NOMO-1 (cell line): ENCODE results near the gene TEKT4.
"Not testable (repeated sequence)": the region's sequence is repeated elsewhere in the genome, so short reads cannot be mapped to it uniquely, and the experiment has no call there.

Experiments
- DNase-seq, 2 experiments: peaks; one replicate each; lab custom pipeline; 2025; ENCODE audit not compliant: unreplicated experiment in 2 of 2; lab: John Stamatoyannopoulos, UW

TEKT4 gene

GRCh38 chr2:94875820-94876522 lies 4.7 kb downstream of the TEKT4 start:
- no peak for DNase-seq

DNA sequence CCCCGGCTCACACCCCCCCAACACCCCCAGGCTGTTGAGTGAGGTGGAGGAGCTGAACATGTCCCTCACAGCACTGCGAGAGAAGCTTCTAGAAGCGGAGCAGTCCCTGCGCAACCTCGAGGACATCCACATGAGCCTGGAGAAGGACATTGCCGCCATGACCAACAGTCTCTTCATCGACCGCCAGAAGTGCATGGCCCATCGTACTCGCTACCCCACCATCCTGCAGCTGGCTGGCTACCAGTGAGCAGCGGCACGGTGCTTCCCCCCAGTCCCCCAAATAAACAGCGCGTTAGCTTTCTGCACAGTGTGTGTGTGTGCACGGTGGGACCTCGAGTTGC lies 5.3 kb downstream of the TEKT4 start:
- DNase-seq, result no peak

GRCh38 chr2:94877129-94877528 lies 5.9 kb downstream of the TEKT4 start:
- DNase-seq, result no peak

DNA sequence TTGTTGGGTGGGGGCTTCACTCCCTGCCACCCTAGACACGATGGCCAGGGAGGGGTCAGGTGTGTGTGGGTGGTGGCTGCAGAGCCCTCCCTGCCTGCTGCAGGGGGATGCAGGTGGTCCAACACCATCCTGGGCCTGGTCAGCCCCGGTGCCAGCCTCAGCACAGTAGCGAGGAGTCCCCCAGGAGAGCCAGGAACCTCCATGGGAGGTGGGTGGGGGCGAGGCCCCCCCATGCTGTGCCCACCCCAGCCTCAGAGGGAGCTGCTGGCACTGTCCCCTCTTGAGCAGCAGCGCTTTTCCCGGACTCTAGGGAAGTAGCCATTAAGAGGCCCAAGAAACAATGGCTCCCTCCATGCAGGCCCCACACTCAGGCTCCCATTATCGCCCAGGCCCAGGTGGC lies 7.3 kb downstream of the TEKT4 start:
- DNase-seq, result not testable (repeated sequence)

DNA sequence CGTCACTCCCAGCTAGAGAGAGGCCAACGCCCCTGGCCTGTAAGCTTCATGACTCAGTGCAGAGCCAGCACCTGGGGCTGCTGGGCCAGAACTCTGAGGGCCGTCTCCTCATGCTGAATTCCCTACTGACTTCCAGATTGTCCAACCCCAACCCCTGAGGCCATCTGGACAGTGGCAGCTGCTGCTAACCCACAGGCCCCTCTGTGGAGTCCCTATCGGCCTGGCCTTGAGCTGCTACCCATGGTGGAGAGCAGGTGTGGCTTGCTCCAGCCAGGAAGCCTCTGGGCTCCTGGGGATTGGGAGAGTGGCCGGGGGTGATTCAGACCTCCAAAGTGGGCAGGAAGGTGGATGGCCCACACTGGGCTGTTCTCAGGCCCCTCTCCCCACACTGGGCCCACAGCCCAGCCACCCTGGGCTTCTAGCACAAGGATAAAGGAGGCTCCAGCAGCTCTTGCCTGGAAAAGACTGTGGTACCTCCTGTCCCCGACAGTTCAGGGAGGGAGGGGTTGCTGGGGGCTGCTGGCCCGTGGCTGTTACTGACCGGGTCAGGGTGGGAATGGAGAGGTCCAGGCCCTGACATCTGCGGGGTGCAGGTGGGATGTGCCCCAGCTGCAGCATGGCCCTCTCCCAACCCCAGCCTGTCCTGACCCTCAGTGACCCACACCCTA lies 8.2 kb downstream of the TEKT4 start:
- DNase-seq, result no peak

DNA sequence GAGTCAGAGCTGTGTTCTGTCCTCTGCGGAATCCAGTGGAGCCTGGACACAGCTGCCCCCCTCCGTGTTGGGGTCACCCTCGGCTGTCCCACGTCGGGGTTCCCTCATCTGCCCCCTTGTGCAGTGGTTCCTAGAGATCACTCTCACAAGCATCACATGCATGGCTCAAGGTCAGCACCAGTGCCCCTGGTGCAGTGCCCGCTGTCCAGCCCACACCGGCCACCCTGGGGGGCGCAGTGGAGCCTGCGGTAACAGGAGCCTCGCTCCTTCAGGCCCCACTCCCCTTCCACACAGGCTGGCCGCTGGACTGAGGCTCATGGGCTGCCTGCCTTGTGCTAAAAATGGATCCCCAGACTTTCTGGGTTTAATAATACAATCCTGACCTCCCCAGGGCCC lies 8.8 kb downstream of the TEKT4 start:
- no peak for DNase-seq

DNA sequence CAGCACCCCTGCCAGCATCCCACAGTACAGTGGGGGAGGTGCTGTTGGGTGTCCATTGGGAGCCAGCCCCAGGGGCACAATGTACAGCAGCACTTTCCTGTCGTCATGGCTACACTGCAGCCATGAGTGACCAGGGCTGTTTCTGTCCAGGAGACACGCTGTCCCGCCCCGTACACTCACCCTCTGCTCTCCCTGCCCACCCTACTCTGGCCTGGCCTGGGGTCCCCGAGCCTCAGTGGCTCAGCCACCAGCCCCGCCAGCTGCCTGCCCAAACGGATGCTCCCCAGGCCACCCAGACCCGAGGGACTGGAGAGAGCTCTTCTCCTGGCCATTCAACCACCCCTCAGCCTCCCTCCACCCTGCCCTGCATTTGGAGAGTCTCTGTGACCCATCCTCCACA lies 9.3 kb downstream of the TEKT4 start:
- DNase-seq, result no peak

DNA sequence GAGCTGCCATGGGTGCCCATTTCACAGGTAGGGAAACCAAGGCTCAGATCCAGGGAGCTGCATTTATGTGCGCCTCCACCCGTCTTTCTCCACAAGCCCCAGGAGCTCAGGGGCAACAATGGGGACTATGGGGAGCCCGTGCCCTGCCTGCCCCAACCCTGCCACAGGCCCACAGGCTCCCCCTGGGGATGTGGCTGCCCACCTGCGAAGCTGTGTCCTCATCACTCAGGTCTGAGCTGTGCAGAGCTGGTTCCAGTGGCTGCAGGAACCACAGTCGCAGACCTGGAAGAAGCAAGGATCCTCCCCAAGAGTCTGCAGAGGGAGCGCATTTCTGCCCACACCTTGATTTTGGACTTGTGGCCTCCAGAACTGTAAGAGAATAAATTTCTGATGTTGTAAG lies 9.8 kb downstream of the TEKT4 start:
- DNase-seq, result no peak

GRCh38 chr2:94890234-94890633 lies 19.0 kb downstream of the TEKT4 start:
- no peak for DNase-seq

DNA sequence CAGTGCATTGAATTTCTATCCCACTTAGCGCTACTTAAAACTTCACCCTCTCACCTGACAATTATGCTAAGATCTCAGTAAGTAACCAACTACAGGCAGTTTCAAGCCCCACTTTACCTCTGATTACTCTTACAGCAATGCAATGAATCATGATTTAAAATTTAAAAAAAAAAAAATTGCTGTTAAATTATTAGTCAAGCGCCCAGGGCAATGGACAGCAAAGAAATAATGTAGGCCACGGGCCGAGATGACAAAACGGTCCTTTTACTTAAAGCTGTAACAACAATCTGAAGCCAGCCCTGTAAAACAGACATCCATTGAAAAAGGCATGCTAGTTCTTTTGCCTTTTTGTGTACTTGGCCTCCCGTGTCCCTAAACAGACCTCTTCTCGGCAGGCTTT lies 24.0 kb downstream of the TEKT4 start:
- DNase-seq, result not testable (repeated sequence)

DNA sequence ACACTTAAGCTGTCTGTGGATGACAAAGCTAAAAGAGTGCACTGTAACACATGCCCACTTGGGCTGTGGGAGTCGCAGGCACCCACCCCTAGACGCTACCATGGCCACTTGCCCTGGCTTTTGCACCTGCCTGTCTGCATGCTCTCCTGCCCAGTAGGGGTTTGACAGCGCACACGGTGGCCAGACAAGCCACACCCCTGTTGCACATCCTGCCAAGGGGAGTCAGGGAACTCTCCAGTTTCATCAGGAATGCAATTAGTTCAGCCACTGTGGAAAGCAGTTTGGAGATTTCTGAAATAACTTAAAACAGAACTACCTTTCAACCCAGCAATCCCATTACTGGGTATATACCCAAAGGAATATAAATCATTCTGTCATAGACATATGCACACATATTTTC lies 35.7 kb downstream of the TEKT4 start:
- DNase-seq, result not testable (repeated sequence)

DNA sequence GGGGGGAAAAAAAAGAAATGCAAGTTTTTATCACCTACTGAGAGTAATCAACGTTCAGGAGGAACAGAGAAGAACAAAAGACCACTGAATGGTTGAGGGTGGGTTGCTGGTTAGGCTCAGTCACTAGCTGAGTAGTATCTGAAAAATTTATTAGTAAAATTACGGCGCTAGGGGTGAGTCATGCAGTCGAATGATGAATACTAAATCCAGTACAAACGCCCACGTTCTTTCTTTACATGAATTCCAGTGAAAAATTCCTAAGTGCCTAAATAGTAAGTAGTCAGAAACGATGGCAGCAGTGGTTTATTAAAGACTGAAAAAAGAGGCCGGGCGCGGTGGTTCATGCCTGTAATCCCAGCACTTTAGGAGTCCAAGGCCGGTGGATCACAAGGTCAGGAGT lies 52.0 kb downstream of the TEKT4 start:
- no peak for DNase-seq

- DNase-seq, result not testable (repeated sequence)
These were observed 53.8 kb downstream of the TEKT4 start for GRCh38 chr2:94924999-94925398.
